A673 (cell line): Measurements from ENCODE around the gene FOXD4L1. TPM values are rescaled to one million over a fixed set of nuclear protein-coding genes. Genes with fewer than 3 reads are reported as not detected.
"Not testable (repeated sequence)": the region's sequence is repeated elsewhere in the genome, so short reads cannot be mapped to it uniquely, and the experiment has no call there.

Experiments
- Bru-seq: library from RNA; stranded (reverse); fragments of 400-500 nt; gene quantifications from one replicate; lab custom pipeline; 2021; lab: Mats Ljungman, UMichigan
- BruChase-seq, 2 experiments: library from RNA; stranded (reverse); fragments of 400-500 nt; gene quantifications; one replicate each; lab custom pipeline; 2021; lab: Mats Ljungman, UMichigan
- BruUV-seq: library from RNA; stranded (reverse); fragments of 400-500 nt; replicated peaks from 2 replicates; lab custom pipeline; 2021; lab: Mats Ljungman, UMichigan
- CTCF ChIA-PET: fragments of 300-600 bp; sonication (Branson Sonifier 250); formaldehyde crosslinking; loops from one replicate; lab custom pipeline; 2022; ENCODE audit warnings: antibody characterized with exemption; lab: Charles Lee
- POLR2A ChIA-PET: fragments of 300-600 bp; sonication (Branson Sonifier 250); formaldehyde crosslinking; loops from one replicate; lab custom pipeline; 2022; ENCODE audit warnings: antibody characterized with exemption; ENCODE audit not compliant: low non-redundant PET; lab: Charles Lee
- DNase-seq: peaks from one replicate; pipeline ENCODE4 v3.0.0-alpha.2; 2015; ENCODE audit warnings: low spot score
- H3K27ac ChIP-seq: fragments of 200-600 bp; sonication (generic); 2 replicates; pipeline ENCODE4 v1.5.1; 2016; ENCODE audit warnings: mixed run types, low read depth, mild to moderate bottlenecking, mixed read lengths, antibody characterized with exemption, low read length; ENCODE audit not compliant: poor library complexity, severe bottlenecking
- H3K27me3 ChIP-seq: fragments of 200-600 bp; sonication (generic); replicated peaks from 2 replicates; pipeline ENCODE4 v1.6.1; 2017; ENCODE audit warnings: mixed run types, low read depth, mild to moderate bottlenecking, mixed read lengths, antibody characterized with exemption, low read length; ENCODE audit not compliant: insufficient read depth, poor library complexity
- H3K36me3 ChIP-seq: fragments of 200-600 bp; sonication (generic); 2 replicates; pipeline ENCODE4 v1.6.1; 2016; ENCODE audit warnings: mixed run types, mild to moderate bottlenecking, mixed read lengths, antibody characterized with exemption, low read length; ENCODE audit not compliant: insufficient read depth, poor library complexity, severe bottlenecking
- H3K4me1 ChIP-seq: fragments of 200-600 bp; sonication (generic); 2 replicates; pipeline ENCODE4 v1.6.1; 2017; ENCODE audit warnings: mixed run types, mild to moderate bottlenecking, mixed read lengths, antibody characterized with exemption, low read length; ENCODE audit not compliant: insufficient read depth, poor library complexity, severe bottlenecking
- H3K4me3 ChIP-seq: fragments of 200-600 bp; sonication (generic); 2 replicates; pipeline ENCODE4 v1.5.1; 2016; ENCODE audit warnings: low read depth, mixed run types, mild to moderate bottlenecking, mixed read lengths, low read length; ENCODE audit not compliant: poor library complexity, severe bottlenecking
- H3K9me3 ChIP-seq: fragments of 200-600 bp; sonication (generic); 2 replicates; pipeline ENCODE4 v1.6.1; 2016; ENCODE audit warnings: mixed run types, low read depth, mild to moderate bottlenecking, mixed read lengths, antibody characterized with exemption, low read length; ENCODE audit not compliant: poor library complexity, severe bottlenecking
- intact Hi-C: fragments of 100-400 bp; cut with micrococcal nuclease; formaldehyde crosslinking; loops from one replicate; pipeline ENCODE4 v1.10.0; 2022; ENCODE audit not compliant: unreplicated experiment
- long read RNA-seq: library from polyadenylated mRNA; stranded (forward); transcript quantifications from one replicate; pipeline ENCODE4 v2.0.0, GENCODE V29; 2022
- total RNA-seq: library from RNA; stranded (reverse); gene quantifications from 2 replicates; pipeline ENCODE4 v1.2.3, GENCODE V29; 2021

FOXD4L1 gene
- not detected in 2 replicates for total RNA-seq
- Bru-seq, nascent RNA = percentile 30 among the genes with signal in this experiment
- BruChase-seq, experiment 1, labeled RNA remaining after a 2-hour chase = percentile 27 among the genes with signal in this experiment
- BruChase-seq, experiment 2, labeled RNA remaining after a 6-hour chase = percentile 23 among the genes with signal in this experiment
- long read RNA-seq = 0 reads

DNA sequence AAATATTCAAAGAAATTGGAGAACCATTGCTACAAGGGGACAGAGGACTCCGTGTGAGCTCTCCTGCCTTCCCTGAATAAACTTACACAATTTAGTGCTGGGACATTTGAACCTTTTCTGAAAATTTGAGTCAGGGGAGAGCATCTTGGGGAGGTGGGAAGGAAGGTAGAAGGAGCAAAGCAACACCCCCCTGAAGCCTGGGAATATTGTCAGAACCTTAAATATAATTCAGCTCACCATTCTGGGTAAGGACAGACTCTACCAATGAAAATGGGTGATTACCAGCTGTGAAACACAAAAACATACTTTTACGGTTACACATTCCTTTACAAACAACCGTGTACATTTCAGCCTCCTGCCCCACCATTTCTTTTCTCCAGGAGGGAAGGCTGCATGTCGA lies at the start of gene FOXD4L1:
FOXD4L1 (plus strand) TSS at position 301 of the 400 bp plus-strand sequence. CDS start 592 bp downstream, outside the sequence.
- POLR2A ChIA-PET, BruUV-seq, intact Hi-C loops: not testable (repeated sequence)

DNA sequence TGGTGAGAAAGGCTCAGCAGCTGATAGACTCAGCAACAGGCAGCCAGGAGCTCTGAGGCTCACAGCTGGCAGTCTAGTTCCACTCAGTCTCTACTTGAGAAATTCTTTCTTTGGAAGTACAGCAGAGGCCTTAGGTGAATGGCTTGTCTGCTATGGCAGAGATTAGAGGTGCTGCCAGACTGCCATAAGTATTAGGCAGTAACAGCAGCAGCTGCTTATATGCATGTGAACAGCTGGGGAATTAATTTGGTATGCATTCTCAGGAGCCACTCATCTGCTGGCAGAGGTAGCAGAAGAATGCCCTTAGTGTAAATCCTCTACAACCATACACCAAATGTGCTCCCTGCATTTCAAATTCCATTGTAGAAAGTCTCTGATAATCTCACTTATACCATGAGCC lies 32.7 kb upstream of the FOXD4L1 start:
- intact Hi-C loops, H3K27ac ChIP-seq, POLR2A ChIA-PET, CTCF ChIA-PET, H3K27me3 ChIP-seq, H3K9me3 ChIP-seq, H3K4me3 ChIP-seq, BruUV-seq, H3K36me3 ChIP-seq, DNase-seq, H3K4me1 ChIP-seq: not testable (repeated sequence)

More for the DNA sequence above, at the start of gene FOXD4L1:
- DNase-seq, CTCF ChIA-PET, H3K4me3 ChIP-seq, H3K27ac ChIP-seq, H3K9me3 ChIP-seq, H3K36me3 ChIP-seq, H3K4me1 ChIP-seq: not testable (repeated sequence)
- H3K27me3 ChIP-seq = peaks cover 21% of the 10 kb centered on the region

DNA sequence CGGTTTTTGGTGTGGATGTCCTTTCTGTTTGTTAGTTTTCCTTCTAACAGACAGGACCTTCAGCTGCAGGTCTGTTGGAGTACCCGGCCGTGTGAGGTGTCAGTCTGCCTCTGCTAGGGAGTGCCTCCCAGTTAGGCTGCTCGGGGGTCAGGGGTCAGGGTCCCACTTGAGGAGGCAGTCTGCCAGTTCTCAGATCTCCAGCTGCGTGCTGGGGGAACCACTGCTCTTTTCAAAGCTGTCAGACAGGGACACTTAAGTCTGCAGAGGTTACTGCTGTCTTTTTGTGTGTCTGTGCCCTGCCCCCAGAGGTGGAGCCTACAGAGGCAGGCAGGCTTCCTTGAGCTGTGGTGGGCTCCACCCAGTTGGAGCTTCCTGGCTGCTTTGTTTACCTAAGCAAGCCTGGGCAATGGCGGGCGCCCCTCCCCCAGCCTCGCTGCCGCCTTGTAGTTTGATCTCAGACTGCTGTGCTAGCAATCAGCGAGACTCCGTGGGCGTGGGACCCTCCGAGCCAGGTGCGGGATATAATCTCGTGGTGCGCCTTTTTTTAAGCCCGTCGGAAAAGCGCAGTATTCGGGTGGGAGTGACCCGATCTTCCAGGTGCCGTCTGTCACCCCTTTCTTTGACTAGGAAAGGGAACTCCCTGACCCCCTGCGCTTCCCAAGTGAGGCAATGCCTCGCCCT lies 21.6 kb upstream of the FOXD4L1 start:
- intact Hi-C loops, H3K4me1 ChIP-seq, DNase-seq, BruUV-seq, H3K9me3 ChIP-seq, H3K27ac ChIP-seq, H3K36me3 ChIP-seq, CTCF ChIA-PET, H3K27me3 ChIP-seq, POLR2A ChIA-PET, H3K4me3 ChIP-seq: not testable (repeated sequence)

DNA sequence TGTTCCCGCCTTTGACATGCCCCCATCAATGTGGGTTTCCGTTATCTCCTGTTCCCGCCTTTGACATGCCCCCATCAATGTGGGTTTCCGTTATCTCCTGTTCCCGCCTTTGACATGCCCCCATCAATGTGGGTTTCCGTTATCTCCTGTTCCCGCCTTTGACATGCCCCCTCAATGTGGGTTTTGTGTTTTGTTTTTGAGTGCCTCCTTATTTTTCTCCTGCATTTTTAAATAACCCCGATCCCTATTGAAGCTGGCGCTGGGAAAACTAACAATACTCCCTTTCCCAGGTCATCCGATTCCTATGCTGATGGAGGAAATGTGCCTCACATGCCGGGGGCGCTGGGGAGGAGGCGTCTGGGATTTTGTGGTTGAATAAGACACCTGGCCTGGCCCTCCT lies 1.9 kb upstream of the FOXD4L1 start:
- CTCF ChIA-PET, BruUV-seq, POLR2A ChIA-PET, H3K9me3 ChIP-seq, H3K36me3 ChIP-seq, H3K4me1 ChIP-seq, H3K4me3 ChIP-seq, DNase-seq, H3K27ac ChIP-seq, intact Hi-C loops, H3K27me3 ChIP-seq: not testable (repeated sequence)

DNA sequence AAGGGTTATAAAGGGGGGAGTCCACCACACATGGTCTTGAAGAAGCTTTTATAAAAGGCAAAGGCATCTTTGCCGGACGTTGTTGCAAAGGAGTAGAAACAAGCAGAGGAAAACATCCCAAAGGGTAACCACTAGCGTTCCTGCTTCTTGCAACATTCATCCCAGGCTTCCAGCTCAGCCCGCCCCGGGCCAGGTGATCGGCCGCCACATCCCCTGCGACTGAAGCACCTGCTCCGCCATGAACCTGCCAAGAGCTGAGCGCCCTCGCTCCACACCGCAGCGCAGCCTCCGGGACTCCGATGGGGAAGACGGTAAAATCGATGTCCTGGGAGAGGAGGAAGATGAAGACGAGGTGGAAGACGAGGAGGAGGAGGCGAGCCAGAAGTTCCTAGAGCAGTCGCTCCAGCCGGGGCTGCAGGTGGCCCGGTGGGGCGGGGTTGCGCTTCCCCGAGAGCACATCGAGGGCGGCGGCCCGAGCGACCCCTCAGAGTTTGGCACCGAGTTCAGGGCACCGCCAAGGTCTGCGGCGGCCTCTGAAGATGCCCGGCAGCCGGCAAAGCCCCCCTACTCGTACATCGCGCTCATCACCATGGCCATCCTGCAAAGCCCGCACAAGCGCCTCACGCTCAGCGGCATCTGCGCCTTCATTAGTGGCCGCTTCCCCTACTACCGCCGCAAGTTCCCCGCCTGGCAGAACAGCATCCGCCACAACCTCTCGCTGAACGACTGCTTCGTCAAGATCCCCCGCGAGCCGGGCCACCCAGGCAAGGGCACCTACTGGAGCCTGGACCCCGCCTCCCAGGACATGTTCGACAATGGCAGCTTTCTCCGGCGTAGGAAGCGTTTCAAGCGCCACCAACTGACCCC lies 787 bp downstream of the FOXD4L1 start:
- POLR2A ChIA-PET, BruUV-seq, H3K9me3 ChIP-seq, H3K36me3 ChIP-seq, H3K27ac ChIP-seq, intact Hi-C loops, DNase-seq, H3K4me3 ChIP-seq, H3K4me1 ChIP-seq, CTCF ChIA-PET: not testable (repeated sequence)
- H3K27me3 ChIP-seq = peaks cover 30% of the 10 kb centered on the region

DNA sequence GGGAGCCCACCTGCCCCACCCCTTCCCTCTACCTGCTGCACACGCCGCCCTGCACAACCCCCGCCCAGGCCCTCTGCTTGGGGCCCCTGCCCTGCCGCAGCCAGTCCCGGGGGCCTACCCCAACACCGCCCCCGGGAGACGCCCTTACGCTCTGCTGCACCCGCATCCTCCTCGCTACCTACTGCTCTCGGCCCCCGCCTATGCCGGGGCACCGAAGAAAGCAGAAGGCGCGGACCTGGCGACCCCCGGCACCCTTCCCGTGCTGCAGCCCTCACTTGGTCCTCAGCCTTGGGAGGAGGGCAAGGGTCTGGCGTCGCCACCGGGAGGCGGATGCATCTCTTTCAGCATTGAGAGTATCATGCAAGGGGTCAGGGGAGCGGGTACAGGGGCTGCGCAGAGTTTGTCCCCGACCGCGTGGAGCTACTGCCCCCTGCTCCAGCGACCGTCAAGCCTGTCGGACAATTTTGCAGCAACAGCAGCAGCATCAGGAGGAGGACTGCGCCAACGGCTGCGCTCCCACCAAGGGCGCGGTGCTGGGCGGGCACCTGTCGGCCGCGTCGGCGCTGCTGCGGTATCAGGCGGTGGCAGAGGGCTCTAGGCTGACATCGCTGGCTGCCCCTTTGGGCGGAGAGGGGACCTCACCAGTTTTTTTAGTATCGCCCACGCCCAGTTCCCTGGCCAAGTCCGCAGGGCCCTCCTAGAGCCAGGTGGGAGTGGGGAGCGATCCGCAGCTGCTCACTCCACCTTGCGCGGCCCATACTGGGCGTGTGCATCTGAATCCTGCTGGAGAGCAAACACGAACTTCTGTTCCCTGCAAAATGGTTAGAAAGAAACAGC lies 1.6 kb downstream of the FOXD4L1 start:
- H3K27ac ChIP-seq, H3K4me3 ChIP-seq, CTCF ChIA-PET, H3K9me3 ChIP-seq, DNase-seq, intact Hi-C loops, H3K36me3 ChIP-seq, POLR2A ChIA-PET, H3K4me1 ChIP-seq, BruUV-seq: not testable (repeated sequence)
- H3K27me3 ChIP-seq = peaks cover 35% of the 10 kb centered on the region

DNA sequence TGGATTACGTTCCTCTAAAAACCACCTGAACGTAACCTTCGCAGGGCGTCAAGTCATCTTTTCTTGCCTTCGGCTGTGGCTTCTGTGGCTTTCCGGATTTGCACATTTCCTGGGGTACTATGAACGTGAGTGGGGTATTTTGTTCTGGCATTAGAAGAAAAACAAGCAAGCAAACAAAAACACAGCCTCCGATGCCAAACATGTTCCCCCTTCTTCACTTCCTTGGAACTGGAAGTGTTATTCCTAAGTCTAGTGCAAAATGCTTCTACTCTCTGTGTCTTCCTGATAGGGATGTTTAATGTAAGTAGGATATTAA lies 2.2 kb downstream of the FOXD4L1 start:
- H3K4me1 ChIP-seq, DNase-seq, H3K27ac ChIP-seq, intact Hi-C loops, BruUV-seq, POLR2A ChIA-PET, H3K9me3 ChIP-seq, H3K36me3 ChIP-seq, CTCF ChIA-PET, H3K4me3 ChIP-seq: not testable (repeated sequence)
- peaks cover 37% of the 10 kb centered on the region for H3K27me3 ChIP-seq
